Activated CD8-positive, alpha-beta memory T cell treated with anti-CD3 and anti-CD28 coated beads, Interleukin-2, amount 50 U/mL, for 1 hour (primary cell): ENCODE measurements around the gene LRRN1.
A peak's percentile ranks its signal among the peaks of the same experiment; 100 is the strongest.

Experiments
- DNase-seq: peaks from one replicate; pipeline ENCODE4 v3.0.0-alpha.2; 2020; ENCODE audit errors: extremely low read depth

The LRRN1 gene

GRCh38 chr3:3799173-3800079, at the start of gene LRRN1:
Gene LRRN1, plus strand, starts transcription at chr3:3799431. Its CDS starts 45,211 bp downstream, at chr3:3844642.
- peak; percentile 13 for DNase-seq

GRCh38 chr3:3753416-3753815, 45.8 kb upstream of the LRRN1 start:
- DNase-seq = no peak

- DNase-seq = no peak
Observed at GRCh38 chr3:3765661-3766060, 33.6 kb upstream of the LRRN1 start.

- DNase-seq = no peak
Observed at GRCh38 chr3:3766140-3766539, 33.1 kb upstream of the LRRN1 start.

GRCh38 chr3:3771094-3771493, 28.1 kb upstream of the LRRN1 start:
- no peak for DNase-seq

GRCh38 chr3:3771567-3771966, 27.7 kb upstream of the LRRN1 start:
- DNase-seq = no peak

- DNase-seq = no peak
Observed at GRCh38 chr3:3772338-3772737, 26.9 kb upstream of the LRRN1 start.

GRCh38 chr3:3772920-3773319, 26.3 kb upstream of the LRRN1 start:
- no peak for DNase-seq

- DNase-seq = no peak
Observed at GRCh38 chr3:3776607-3777006, 22.6 kb upstream of the LRRN1 start.

- DNase-seq = no peak
Observed at GRCh38 chr3:3778216-3778615, 21.0 kb upstream of the LRRN1 start.

GRCh38 chr3:3778641-3779270, 20.5 kb upstream of the LRRN1 start:
- DNase-seq = no peak

GRCh38 chr3:3782457-3782856, 16.8 kb upstream of the LRRN1 start:
- DNase-seq = no peak

GRCh38 chr3:3783210-3783609, 16.0 kb upstream of the LRRN1 start:
- no peak for DNase-seq

GRCh38 chr3:3783696-3784095, 15.5 kb upstream of the LRRN1 start:
- no peak for DNase-seq

- no peak for DNase-seq
Observed at GRCh38 chr3:3792391-3792790, 6.8 kb upstream of the LRRN1 start.

GRCh38 chr3:3798631-3799113, 559 bp upstream of the LRRN1 start:
- peak; percentile 17 for DNase-seq

- DNase-seq = no peak
Observed at GRCh38 chr3:3800080-3800455, 837 bp downstream of the LRRN1 start.

- no peak for DNase-seq
Observed at GRCh38 chr3:3800685-3801493, 1.7 kb downstream of the LRRN1 start.

- DNase-seq = no peak
Observed at GRCh38 chr3:3801494-3801841, 2.2 kb downstream of the LRRN1 start.

- no peak for DNase-seq
Observed at GRCh38 chr3:3802046-3802445, 2.8 kb downstream of the LRRN1 start.

GRCh38 chr3:3804560-3804959, 5.3 kb downstream of the LRRN1 start:
- no peak for DNase-seq

- no peak for DNase-seq
Observed at GRCh38 chr3:3806092-3806491, 6.9 kb downstream of the LRRN1 start.
